Measurements from ENCODE around the gene DLGAP1. TPM values are rescaled to one million over a fixed set of nuclear protein-coding genes. Genes with fewer than 3 reads are reported as not detected.

DLGAP1 gene
- total and polyA plus RNA-seq, 2 of the 8 experiments (the other 6 are each of a cell fraction or from before 2014, with no cell fraction given) = 11.8 to 16.9 TPM

GRCh38 chr18:3720818-3721545, 734.1 kb downstream of the DLGAP1 start (continued):
- TF ChIP-seq CHD7 (IDR thresholded peaks at IDR 0.05; ENCODE audit: insufficient replicate concordance, low read length) = no peak
- no peak for TF ChIP-seq E2F6 (IDR thresholded peaks at IDR 0.05)
- no peak for TF ChIP-seq SP1 (IDR thresholded peaks at IDR 0.05; ENCODE audit: low read depth, low read length)
- no peak for TF ChIP-seq KDM1A (IDR thresholded peaks at IDR 0.05; ENCODE audit: borderline replicate concordance, low read length)
- TF ChIP-seq RAD21 (IDR thresholded peaks at IDR 0.05 in 1 of 2, conservative IDR thresholded peaks at IDR 0.05 in 1 of 2; ENCODE audit: low read depth in 2 of 2, low read length in 2 of 2) = no peak
- TF ChIP-seq RFX5 (IDR thresholded peaks at IDR 0.05; ENCODE audit: borderline replicate concordance, low read depth, low read length) = no peak
- no peak for TF ChIP-seq SP4 (IDR thresholded peaks at IDR 0.05; ENCODE audit: low read length)
- TF ChIP-seq SP2 (IDR thresholded peaks at IDR 0.05; ENCODE audit: low read length) = no peak
